ENCODE measurements around the gene ZNF12.
A peak's percentile ranks its signal among the peaks of the same experiment; 100 is the strongest.
"Not testable (repeated sequence)": the region's sequence is repeated elsewhere in the genome, so short reads cannot be mapped to it uniquely, and the experiment has no call there.

The ZNF12 gene

DNA sequence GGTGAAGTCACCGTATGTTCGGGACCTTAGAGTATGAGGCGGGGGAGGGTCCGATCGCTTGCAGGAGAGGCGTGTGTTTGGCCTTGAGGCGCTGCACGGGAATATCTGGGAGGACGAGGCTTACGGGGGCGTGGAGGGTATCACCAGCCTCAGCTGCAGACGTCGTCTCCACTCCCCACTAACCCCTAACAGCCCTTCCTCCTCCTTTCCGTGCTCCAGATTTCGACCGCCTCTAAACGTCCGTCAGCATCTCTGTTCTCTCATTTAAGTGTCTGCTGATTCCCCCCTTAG is 23.5 kb upstream of the ZNF12 start:
- Histone ChIP-seq H3K9me3 (ENCODE audit: low read length) (no peaks in the 10 kb centered on the region), H3K4me3 (ENCODE audit: low read depth, low read length, poor library complexity, severe bottlenecking) (peak overlapping the region; percentile 94), H3K9ac (ENCODE audit: low read length) (peak overlapping the region; percentile 93), H3K27ac (ENCODE audit: low read depth, low read length, poor library complexity, severe bottlenecking) (no peak overlapping the region), H3K27me3 (ENCODE audit: insufficient read depth, low read length) (no peaks in the 10 kb centered on the region), H3K79me2 (ENCODE audit: insufficient read depth, low read length) (peaks cover 5% of the 10 kb centered on the region; the same call in 1 of the 2 replicates), H3K36me3 (ENCODE audit: insufficient read depth, low read length) (peaks cover 29% of the 10 kb centered on the region), H4K20me1 (ENCODE audit: insufficient read depth, low read length) (no peaks in the 10 kb centered on the region), H2AFZ (ENCODE audit: low read length) (no peak overlapping the region), H3K4me2 (ENCODE audit: low read length) (peak overlapping the region; percentile 77), H3F3A (ENCODE audit: insufficient read depth, low read length) (no peaks in the 10 kb centered on the region), H3K9me2 (ENCODE audit: low read depth, low read length) (no peaks in the 10 kb centered on the region), H3K4me1 (ENCODE audit: insufficient read depth, low read length, severe bottlenecking) (peaks cover 25% of the 10 kb centered on the region)
- TF ChIP-seq, protein P1, sequence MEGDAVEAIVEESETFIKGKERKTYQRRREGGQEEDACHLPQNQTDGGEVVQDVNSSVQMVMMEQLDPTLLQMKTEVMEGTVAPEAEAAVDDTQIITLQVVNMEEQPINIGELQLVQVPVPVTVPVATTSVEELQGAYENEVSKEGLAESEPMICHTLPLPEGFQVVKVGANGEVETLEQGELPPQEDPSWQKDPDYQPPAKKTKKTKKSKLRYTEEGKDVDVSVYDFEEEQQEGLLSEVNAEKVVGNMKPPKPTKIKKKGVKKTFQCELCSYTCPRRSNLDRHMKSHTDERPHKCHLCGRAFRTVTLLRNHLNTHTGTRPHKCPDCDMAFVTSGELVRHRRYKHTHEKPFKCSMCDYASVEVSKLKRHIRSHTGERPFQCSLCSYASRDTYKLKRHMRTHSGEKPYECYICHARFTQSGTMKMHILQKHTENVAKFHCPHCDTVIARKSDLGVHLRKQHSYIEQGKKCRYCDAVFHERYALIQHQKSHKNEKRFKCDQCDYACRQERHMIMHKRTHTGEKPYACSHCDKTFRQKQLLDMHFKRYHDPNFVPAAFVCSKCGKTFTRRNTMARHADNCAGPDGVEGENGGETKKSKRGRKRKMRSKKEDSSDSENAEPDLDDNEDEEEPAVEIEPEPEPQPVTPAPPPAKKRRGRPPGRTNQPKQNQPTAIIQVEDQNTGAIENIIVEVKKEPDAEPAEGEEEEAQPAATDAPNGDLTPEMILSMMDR (IDR thresholded peaks at IDR 0.05; ENCODE audit: low read length) = no peak
- TF ChIP-seq EZH2 (IDR thresholded peaks at IDR 0.05; ENCODE audit: borderline replicate concordance, low read length) = no peak

DNA sequence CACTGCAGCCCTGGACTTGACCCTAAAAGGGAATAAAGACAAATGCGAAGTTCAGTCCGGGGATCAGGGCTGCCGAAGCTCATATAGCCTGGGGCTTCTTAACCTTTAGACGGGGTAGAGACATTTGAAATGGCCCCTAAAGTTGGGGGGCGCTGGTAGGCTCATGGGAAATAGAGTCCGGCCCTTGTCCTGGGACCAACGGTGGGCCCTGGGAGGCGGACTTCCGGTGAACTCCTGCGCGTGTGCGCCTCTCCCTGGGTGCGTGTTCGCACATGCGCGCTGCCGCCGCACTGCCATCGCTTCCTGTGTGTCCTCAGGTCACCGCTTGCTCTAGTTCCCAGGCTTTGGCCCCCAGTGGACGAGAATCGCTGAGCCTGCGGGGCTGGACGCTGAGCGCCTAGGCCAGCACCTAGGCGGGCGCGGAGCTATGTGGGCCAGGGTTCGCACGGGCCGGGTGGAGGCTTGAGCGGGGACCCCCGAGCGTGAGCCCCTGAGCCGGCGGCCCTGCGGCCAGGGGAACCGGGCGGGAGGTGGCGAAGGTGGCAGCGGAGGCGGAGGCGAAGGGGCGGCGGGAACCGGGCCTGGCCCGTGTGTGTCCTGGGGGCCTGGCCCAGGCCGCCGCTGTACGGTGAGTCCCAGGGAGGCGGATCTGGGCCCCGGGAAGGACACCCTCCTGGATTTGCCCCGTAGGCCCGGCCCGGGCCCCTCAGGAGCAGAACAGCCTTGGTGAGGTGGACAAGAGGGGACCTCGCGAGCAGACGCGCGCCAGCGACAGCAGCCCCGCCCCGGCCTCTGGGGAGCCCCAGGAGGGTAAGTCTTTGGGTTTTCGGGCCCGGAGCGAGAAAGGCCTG is 23.0 kb upstream of the ZNF12 start:
- no peaks in the 10 kb centered on the region for H3K27me3 ChIP-seq (ENCODE audit: insufficient read depth, low read length)
- H3K4me1 ChIP-seq (ENCODE audit: insufficient read depth, low read length, severe bottlenecking) = peaks cover 31% of the 10 kb centered on the region
- no peak for TF ChIP-seq EZH2 (IDR thresholded peaks at IDR 0.05; ENCODE audit: borderline replicate concordance, low read length)
- TF ChIP-seq, protein P1 (IDR thresholded peaks at IDR 0.05; ENCODE audit: low read length) = no peak
- peak overlapping the region; percentile 35; the same call in 1 of the 2 replicates for H2AFZ ChIP-seq (ENCODE audit: low read length)
- no peaks in the 10 kb centered on the region for H3F3A ChIP-seq (ENCODE audit: insufficient read depth, low read length)
- H3K4me2 ChIP-seq (ENCODE audit: low read length) = peak overlapping the region; percentile 77
- peaks cover 24% of the 10 kb centered on the region for H3K36me3 ChIP-seq (ENCODE audit: insufficient read depth, low read length)
- no peak overlapping the region for H3K27ac ChIP-seq (ENCODE audit: low read depth, low read length, poor library complexity, severe bottlenecking)
- peak overlapping the region; percentile 94 for H3K4me3 ChIP-seq (ENCODE audit: low read depth, low read length, poor library complexity, severe bottlenecking)
- no peaks in the 10 kb centered on the region for H4K20me1 ChIP-seq (ENCODE audit: insufficient read depth, low read length)
- H3K79me2 ChIP-seq (ENCODE audit: insufficient read depth, low read length) = peaks cover 5% of the 10 kb centered on the region; the same call in 1 of the 2 replicates
- no peaks in the 10 kb centered on the region for H3K9me2 ChIP-seq (ENCODE audit: low read depth, low read length)
- peak overlapping the region; percentile 93 for H3K9ac ChIP-seq (ENCODE audit: low read length)
- no peaks in the 10 kb centered on the region for H3K9me3 ChIP-seq (ENCODE audit: low read length)

DNA sequence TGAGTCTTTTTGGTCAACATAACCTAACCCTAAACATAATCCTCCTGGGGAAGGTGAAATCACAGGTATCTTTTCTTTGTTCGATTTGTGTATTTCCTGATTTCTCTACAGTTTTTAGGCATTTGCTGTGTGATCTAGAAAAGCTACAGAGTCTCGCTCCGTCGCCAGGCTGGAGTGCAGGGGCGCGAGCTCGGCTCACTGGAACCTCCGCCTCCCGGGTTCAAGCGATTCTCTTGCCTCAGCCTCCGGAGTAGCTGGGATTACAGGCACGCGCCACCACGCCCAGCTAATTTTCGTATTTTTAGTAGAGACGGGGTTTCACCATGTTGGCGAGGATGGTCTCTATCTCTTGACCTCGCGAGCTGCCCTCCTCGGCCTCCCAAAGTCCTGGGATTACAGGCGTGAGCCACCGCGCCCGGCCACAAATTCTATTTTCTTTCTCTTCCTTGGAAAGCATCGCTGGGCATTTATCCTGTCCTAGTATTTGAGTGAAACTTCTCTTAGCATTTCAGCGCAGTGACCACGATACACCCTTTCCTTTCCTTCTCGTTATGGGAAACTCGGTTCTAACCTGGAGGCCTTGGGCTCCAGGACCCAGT is 22.2 kb upstream of the ZNF12 start:
- Histone ChIP-seq H3K9ac (ENCODE audit: low read length) (peak overlapping the region; percentile 93; the same call in 1 of the 2 replicates), H2AFZ (ENCODE audit: low read length) (peak overlapping the region; percentile 35; the same call in 1 of the 2 replicates), H3K36me3 (ENCODE audit: insufficient read depth, low read length) (peaks cover 18% of the 10 kb centered on the region), H3K4me2 (ENCODE audit: low read length) (peak overlapping the region; percentile 77), H3K4me1 (ENCODE audit: insufficient read depth, low read length, severe bottlenecking) (peaks cover 32% of the 10 kb centered on the region), H3K4me3 (ENCODE audit: low read depth, low read length, poor library complexity, severe bottlenecking) (peak overlapping the region; percentile 94)
- H3F3A ChIP-seq (ENCODE audit: insufficient read depth, low read length); H3K9me2 ChIP-seq (ENCODE audit: low read depth, low read length); H4K20me1 ChIP-seq (ENCODE audit: insufficient read depth, low read length); H3K27me3 ChIP-seq (ENCODE audit: insufficient read depth, low read length); H3K27ac ChIP-seq (ENCODE audit: low read depth, low read length, poor library complexity, severe bottlenecking); H3K79me2 ChIP-seq (ENCODE audit: insufficient read depth, low read length); H3K9me3 ChIP-seq (ENCODE audit: low read length): not testable (repeated sequence)

Data from OCI-LY1 (cell line).